NB4 (cell line): ENCODE data around the gene MYO1E.
A peak's percentile ranks its signal among the peaks of the same experiment; 100 is the strongest.

Experiments used
- DNase-seq: peaks from one replicate; pipeline ENCODE4 v3.0.0; 2010; ENCODE audit warnings: low read depth
- H3K4me3 ChIP-seq: one replicate; pipeline ENCODE4 v1.5.1; 2011; ENCODE audit warnings: mild to moderate bottlenecking, low read depth, low read length, moderate library complexity
- CTCF ChIP-seq: IDR thresholded peaks from one replicate; pipeline ENCODE4 v1.5.1; 2012; ENCODE audit warnings: low read depth, low read length
- MAX ChIP-seq: IDR thresholded peaks from 2 replicates; pipeline ENCODE4 v1.6.1; 2011; ENCODE audit warnings: low read depth, low read length
- MYC ChIP-seq: IDR thresholded peaks from 2 replicates; pipeline ENCODE4 v1.6.1; 2011; ENCODE audit warnings: low read depth, low read length
- POLR2A ChIP-seq: IDR thresholded peaks from 2 replicates; pipeline ENCODE4 v1.6.1; 2011; ENCODE audit warnings: mild to moderate bottlenecking; ENCODE audit not compliant: insufficient read length; ENCODE audit errors: extremely low read depth

The MYO1E gene

GRCh38 chr15:59160880-59161593, 211.6 kb downstream of the MYO1E start:
- no peak for TF ChIP-seq POLR2A
- TF ChIP-seq CTCF = peak; percentile 43
- TF ChIP-seq MYC = no peak
- no peak overlapping the region for H3K4me3 ChIP-seq
- peak; percentile 24 for DNase-seq

GRCh38 chr15:59159210-59159609, 213.5 kb downstream of the MYO1E start:
- no peak for DNase-seq
- TF ChIP-seq CTCF (no peak), MYC (no peak)
- H3K4me3 ChIP-seq = no peak overlapping the region

- peak; percentile 17 for DNase-seq
- TF ChIP-seq POLR2A (no peak), MYC (no peak), CTCF (no peak), MAX (no peak)
These were observed 214.0 kb downstream of the MYO1E start for GRCh38 chr15:59158701-59159034.

GRCh38 chr15:59157840-59158700, 214.6 kb downstream of the MYO1E start:
- H3K4me3 ChIP-seq = no peak overlapping the region
- DNase-seq = no peak
- TF ChIP-seq MYC (no peak), MAX (no peak), CTCF (no peak), POLR2A (no peak)

More at GRCh38 chr15:59158701-59159034, 214.0 kb downstream of the MYO1E start:
- no peak overlapping the region for H3K4me3 ChIP-seq

GRCh38 chr15:59157396-59157795, 215.3 kb downstream of the MYO1E start:
- no peak overlapping the region for H3K4me3 ChIP-seq
- TF ChIP-seq MAX (no peak), POLR2A (no peak), MYC (no peak), CTCF (no peak)
- no peak for DNase-seq

GRCh38 chr15:59155431-59155830, 217.2 kb downstream of the MYO1E start:
- no peak overlapping the region for H3K4me3 ChIP-seq
- TF ChIP-seq POLR2A (no peak), MYC (no peak), CTCF (no peak), MAX (no peak)
- no peak for DNase-seq
